IMR-90 (cell line): ENCODE measurements around the gene NDUFAB1. TPM values are rescaled to one million over a fixed set of nuclear protein-coding genes. Genes with fewer than 3 reads are reported as not detected.

Experiments used
- ATAC-seq: fragments of 200-7000 bp; cut with Tn5 transposase; 2 replicates; pipeline ENCODE4 v1.9.1; 2020; ENCODE audit warnings: low read depth, mild to moderate bottlenecking, moderate library complexity
- BruUV-seq: library from RNA; stranded (reverse); fragments of 400-500 nt; replicated peaks from 2 replicates; lab custom pipeline; 2021; lab: Mats Ljungman, UMichigan
- CTCF ChIA-PET: fragments of 300-600 bp; formaldehyde crosslinking; extraction: SDS; loops from one replicate; lab custom pipeline; 2021; ENCODE audit warnings: antibody characterized with exemption; lab: Yijun Ruan, JAX
- POLR2A ChIA-PET: fragments of 300-600 bp; sonication (Branson Sonifier 250); formaldehyde crosslinking; loops from one replicate; lab custom pipeline; 2022; ENCODE audit warnings: antibody characterized with exemption; ENCODE audit not compliant: unreplicated experiment; lab: Charles Lee
- DNase-seq: peaks from one replicate; pipeline ENCODE4 v3.0.0; 2013
- H2AFZ ChIP-seq: replicated peaks from 2 replicates; pipeline ENCODE3; 2013; ENCODE audit warnings: low read length, mild to moderate bottlenecking; ENCODE audit not compliant: poor library complexity
- H2AK5ac ChIP-seq: 2 replicates; pipeline ENCODE4 v1.6.1; 2013; ENCODE audit warnings: low read depth, low read length, inconsistent platforms
- H2AK9ac ChIP-seq: replicated peaks from 2 replicates; pipeline ENCODE3; 2013; ENCODE audit warnings: mild to moderate bottlenecking, low read depth, low read length, moderate library complexity; ENCODE audit not compliant: poor library complexity
- H2BK120ac ChIP-seq: 2 replicates; pipeline ENCODE4 v1.6.1; 2013; ENCODE audit warnings: low read depth, low read length, inconsistent platforms
- H2BK15ac ChIP-seq: 3 replicates; pipeline ENCODE4 v1.6.1; 2013; ENCODE audit warnings: low read depth, low read length, inconsistent platforms
- H2BK20ac ChIP-seq: 2 replicates; pipeline ENCODE4 v1.6.1; 2013; ENCODE audit warnings: low read depth, mild to moderate bottlenecking, inconsistent platforms, low read length, moderate library complexity
- H2BK5ac ChIP-seq: 2 replicates; pipeline ENCODE4 v1.6.1; 2013; ENCODE audit warnings: mild to moderate bottlenecking, low read depth, low read length, inconsistent platforms; ENCODE audit not compliant: poor library complexity, severe bottlenecking
- H3K14ac ChIP-seq: replicated peaks from 2 replicates; pipeline ENCODE4 v1.6.1; 2013; ENCODE audit warnings: low read depth, low read length, inconsistent platforms
- H3K18ac ChIP-seq: 2 replicates; pipeline ENCODE4 v1.6.1; 2013; ENCODE audit warnings: low read depth, low read length, control low read depth
- H3K23ac ChIP-seq: 2 replicates; pipeline ENCODE4 v1.6.1; 2013; ENCODE audit warnings: low read depth, low read length, inconsistent platforms
- H3K27ac ChIP-seq: 2 replicates; pipeline ENCODE4 v1.5.1; 2013; ENCODE audit warnings: mild to moderate bottlenecking, control low read depth, low read length; ENCODE audit not compliant: insufficient read depth
- H3K27me3 ChIP-seq: 2 replicates; pipeline ENCODE4 v1.6.1; 2013; ENCODE audit warnings: low read length; ENCODE audit not compliant: control insufficient read depth, insufficient read depth
- H3K36me3 ChIP-seq: 2 replicates; pipeline ENCODE4 v1.6.1; 2013; ENCODE audit warnings: low read length, mixed read lengths; ENCODE audit not compliant: control insufficient read depth, insufficient read depth
- H3K4ac ChIP-seq: 2 replicates; pipeline ENCODE4 v1.6.1; 2013; ENCODE audit warnings: low read depth, low read length, inconsistent platforms
- H3K4me1 ChIP-seq: 2 replicates; pipeline ENCODE4 v1.6.1; 2013; ENCODE audit warnings: low read length, mixed read lengths; ENCODE audit not compliant: control insufficient read depth, insufficient read depth
- H3K4me2 ChIP-seq: 2 replicates; pipeline ENCODE4 v1.6.1; 2013; ENCODE audit warnings: low read depth, mild to moderate bottlenecking, control low read depth, low read length, moderate library complexity
- H3K4me3 ChIP-seq: 2 replicates; pipeline ENCODE4 v1.5.1; 2013; ENCODE audit warnings: low read depth, mild to moderate bottlenecking, control low read depth, low read length, moderate library complexity; ENCODE audit not compliant: insufficient read depth
- H3K56ac ChIP-seq: 2 replicates; pipeline ENCODE4 v1.6.1; 2013; ENCODE audit warnings: low read length, inconsistent platforms; ENCODE audit not compliant: insufficient read depth; ENCODE audit errors: extremely low read depth
- H3K79me1 ChIP-seq, 2 experiments: 2 replicates each; pipeline ENCODE4 v1.6.1; 2013; ENCODE audit warnings: low read length in 2 of 2, inconsistent platforms in 1 of 2, low read depth in 1 of 2
- H3K9ac ChIP-seq: 2 replicates; pipeline ENCODE4 v1.6.1; 2013; ENCODE audit warnings: low read depth, low read length, control low read depth
- H3K9me1 ChIP-seq: 2 replicates; pipeline ENCODE4 v1.6.1; 2013; ENCODE audit warnings: low read length, inconsistent platforms; ENCODE audit not compliant: insufficient read depth
- H3K9me3 ChIP-seq: 2 replicates; pipeline ENCODE4 v1.6.1; 2013; ENCODE audit warnings: low read length; ENCODE audit not compliant: control insufficient read depth, insufficient read depth
- H4K20me1 ChIP-seq: 2 replicates; pipeline ENCODE4 v1.6.1; 2013; ENCODE audit warnings: low read length, inconsistent platforms; ENCODE audit not compliant: insufficient read depth
- H4K5ac ChIP-seq: 2 replicates; pipeline ENCODE4 v1.6.1; 2013; ENCODE audit warnings: mild to moderate bottlenecking, low read depth, low read length, control low read depth
- H4K8ac ChIP-seq, 2 experiments: 2 replicates each; pipeline ENCODE4 v1.6.1; 2013; ENCODE audit warnings: low read depth in 2 of 2, low read length in 2 of 2, control low read depth in 1 of 2, inconsistent platforms in 1 of 2
- H4K91ac ChIP-seq: 2 replicates; pipeline ENCODE4 v1.6.1; 2013; ENCODE audit warnings: low read depth, low read length, inconsistent platforms; ENCODE audit not compliant: insufficient read depth
- CEBPB ChIP-seq: IDR thresholded peaks from 2 replicates; pipeline ENCODE4 v1.6.1; 2012; ENCODE audit warnings: low read depth, low read length, improper control_type of control experiment
- CHD1 ChIP-seq: IDR thresholded peaks from 2 replicates; pipeline ENCODE4 v1.6.1; 2012; ENCODE audit warnings: low read depth, low read length, improper control_type of control experiment
- CTCF ChIP-seq: conservative IDR thresholded peaks from 2 replicates; pipeline ENCODE4 v1.5.1; 2012; ENCODE audit warnings: mild to moderate bottlenecking, low read depth, low read length, improper control_type of control experiment
- ELK1 ChIP-seq: fragments of 150-350 bp; IDR thresholded peaks from 2 replicates; pipeline ENCODE4 v1.6.1; 2016; ENCODE audit warnings: low read depth, mild to moderate bottlenecking, low read length, moderate library complexity, borderline replicate concordance
- FOS ChIP-seq: fragments of 150-350 bp; IDR thresholded peaks from 2 replicates; pipeline ENCODE4 v1.6.1; 2016; ENCODE audit warnings: low read depth, low read length
- MAFK ChIP-seq: IDR thresholded peaks from 2 replicates; pipeline ENCODE4 v1.6.1; 2012; ENCODE audit warnings: low read depth, low read length, improper control_type of control experiment
- MAZ ChIP-seq: IDR thresholded peaks from 2 replicates; pipeline ENCODE4 v1.6.1; 2012; ENCODE audit warnings: low read depth, mild to moderate bottlenecking, low read length, improper control_type of control experiment, moderate library complexity, borderline replicate concordance
- MXI1 ChIP-seq: IDR thresholded peaks from 2 replicates; pipeline ENCODE4 v1.6.1; 2012; ENCODE audit warnings: low read depth, mild to moderate bottlenecking, low read length, moderate library complexity, borderline replicate concordance
- NFE2L2 ChIP-seq: fragments of 150-350 bp; IDR thresholded peaks from 2 replicates; pipeline ENCODE4 v1.6.1; 2016; ENCODE audit warnings: low read depth, mild to moderate bottlenecking, low read length
- RAD21 ChIP-seq: IDR thresholded peaks from 2 replicates; pipeline ENCODE4 v1.6.1; 2012; ENCODE audit warnings: low read length, improper control_type of control experiment
- RCOR1 ChIP-seq: IDR thresholded peaks from 2 replicates; pipeline ENCODE4 v1.6.1; 2012; ENCODE audit warnings: mild to moderate bottlenecking, low read length, improper control_type of control experiment; ENCODE audit not compliant: insufficient replicate concordance
- RFX5 ChIP-seq: IDR thresholded peaks from 2 replicates; pipeline ENCODE4 v1.8.0; 2012; ENCODE audit warnings: low read depth, mild to moderate bottlenecking, low read length, moderate library complexity
- SMC3 ChIP-seq: fragments of 150-350 bp; IDR thresholded peaks from 2 replicates; pipeline ENCODE4 v1.6.1; 2016; ENCODE audit warnings: low read depth, mild to moderate bottlenecking, antibody characterized with exemption, low read length, moderate library complexity
- USF2 ChIP-seq: fragments of 150-350 bp; IDR thresholded peaks from 2 replicates; pipeline ENCODE4 v1.6.1; 2017; ENCODE audit warnings: mild to moderate bottlenecking, antibody characterized with exemption, low read length, low read depth
- WGBS, 2 experiments: methylation state at CpG; one replicate each; pipeline versions ENCODE4 v1.1.5 to v1.1.7; 2013; ENCODE audit warnings: missing lambda C conversion rate in 2 of 2; ENCODE audit not compliant: insufficient read length in 1 of 2; ENCODE audit errors: extremely low coverage in 2 of 2; 5-methylcytosine and 5-hydroxymethylcytosine counted together
- dilution Hi-C: fragments of 300-500 bp; cut with HindIII; formaldehyde crosslinking; loops from one replicate; pipeline ENCODE4 v1.14.3; 2018; ENCODE audit warnings: low sequenced_read_pairs; ENCODE audit not compliant: unreplicated experiment
- in situ Hi-C: fragments of 300-500 bp; cut with MboI; formaldehyde crosslinking; loops from 3 replicates; pipeline ENCODE4 v1.14.3; 2019; ENCODE audit warnings: low sequenced_read_pairs, inconsistent platforms, mixed read lengths
- intact Hi-C: fragments of 100-400 bp; cut with micrococcal nuclease; formaldehyde crosslinking; loops from 2 replicates; pipeline ENCODE4 v1.10.0; 2022
- polyA plus RNA-seq, 3 experiments: library from polyadenylated mRNA; depleted of rRNA; stranded (reverse); fragments of >200 nt; gene quantifications; 2 replicates each; pipeline ENCODE4 v1.2.3, GENCODE V29; 2012; ENCODE audit warnings: low replicate concordance in 1 of 3
- total RNA-seq: library from RNA; depleted of rRNA; stranded (reverse); fragments of >200 nt; gene quantifications from 2 replicates; pipeline ENCODE4 v1.2.3, GENCODE V29; 2012

NDUFAB1 gene
- total and polyA plus RNA-seq, 2 of the 4 experiments (the other 2 are of a cell fraction), result 117 to 146 TPM

GRCh38 chr16:23571895-23572294, 24.2 kb downstream of the NDUFAB1 start:
- no peak overlapping the region for H2BK5ac ChIP-seq
- H3K4me2 ChIP-seq, result no peak overlapping the region
- no peaks in the 10 kb centered on the region for H3K4me1 ChIP-seq
- no TSS peak for BruUV-seq
- H3K79me1 ChIP-seq, result peaks cover 8 to 22% of the 10 kb centered on the region in 2 experiments
- no peak overlapping the region for H2BK15ac ChIP-seq
- H2AK5ac ChIP-seq, result no peak overlapping the region
- H3K27ac ChIP-seq, result no peak overlapping the region
- CTCF ChIA-PET, result no interaction called here
- peaks cover 18% of the 10 kb centered on the region for H4K20me1 ChIP-seq
- no peaks in the 10 kb centered on the region for H3K27me3 ChIP-seq
- no peak overlapping the region for H2AK9ac ChIP-seq
- no peak overlapping the region for H3K56ac ChIP-seq
- POLR2A ChIA-PET, result no interaction called here
- H3K4me3 ChIP-seq, result no peak overlapping the region
- H2AFZ ChIP-seq, result no peak overlapping the region
- no peak overlapping the region for H3K14ac ChIP-seq
- H4K91ac ChIP-seq, result no peak overlapping the region
- H4K5ac ChIP-seq, result no peak overlapping the region
- WGBS, 2 experiments, result 90% methylated on average over 2 of the region's 5 CpGs; no CpG with 5 or more reads in 1 of the 2 experiments
- ATAC-seq (no peak), DNase-seq (no peak)
- H3K9me1 ChIP-seq, result peaks cover 3% of the 10 kb centered on the region; the same call in 1 of the 2 replicates
- no peak overlapping the region for H3K9ac ChIP-seq
- H3K9me3 ChIP-seq, result no peaks in the 10 kb centered on the region
- H4K8ac ChIP-seq, result no peak overlapping the region
- no peak overlapping the region for H3K23ac ChIP-seq
- dilution Hi-C loops (no loop called here), in situ Hi-C loops (loop anchor here (5.0 kb wide), 2 partner anchors 50 kb away; no protein-coding TSS in a partner anchor), intact Hi-C loops (no loop called here)
- peaks cover 68% of the 10 kb centered on the region for H3K36me3 ChIP-seq
- no peak overlapping the region for H3K4ac ChIP-seq
- H2BK120ac ChIP-seq, result no peak overlapping the region
- no peak overlapping the region for H3K18ac ChIP-seq
- H2BK20ac ChIP-seq, result no peak overlapping the region
- no peak for TF ChIP-seq NFE2L2
- no peak for TF ChIP-seq FOS
- TF ChIP-seq MXI1, result no peak
- no peak for TF ChIP-seq CTCF
- no peak for TF ChIP-seq RAD21
- TF ChIP-seq MAZ, result no peak
- no peak for TF ChIP-seq RFX5
- no peak for TF ChIP-seq RCOR1
- no peak for TF ChIP-seq ELK1
- no peak for TF ChIP-seq SMC3
- no peak for TF ChIP-seq USF2
- TF ChIP-seq CEBPB, result no peak
- no peak for TF ChIP-seq CHD1
- TF ChIP-seq MAFK, result no peak
